ENCODE measurements around the gene CACNA1C. TPM values are rescaled to one million over a fixed set of nuclear protein-coding genes. Genes with fewer than 3 reads are reported as not detected.
A peak's percentile ranks its signal among the peaks of the same experiment; 100 is the strongest.

The CACNA1C gene
- total RNA-seq, 1 donor from 2014 or later, result 0.51 TPM

DNA sequence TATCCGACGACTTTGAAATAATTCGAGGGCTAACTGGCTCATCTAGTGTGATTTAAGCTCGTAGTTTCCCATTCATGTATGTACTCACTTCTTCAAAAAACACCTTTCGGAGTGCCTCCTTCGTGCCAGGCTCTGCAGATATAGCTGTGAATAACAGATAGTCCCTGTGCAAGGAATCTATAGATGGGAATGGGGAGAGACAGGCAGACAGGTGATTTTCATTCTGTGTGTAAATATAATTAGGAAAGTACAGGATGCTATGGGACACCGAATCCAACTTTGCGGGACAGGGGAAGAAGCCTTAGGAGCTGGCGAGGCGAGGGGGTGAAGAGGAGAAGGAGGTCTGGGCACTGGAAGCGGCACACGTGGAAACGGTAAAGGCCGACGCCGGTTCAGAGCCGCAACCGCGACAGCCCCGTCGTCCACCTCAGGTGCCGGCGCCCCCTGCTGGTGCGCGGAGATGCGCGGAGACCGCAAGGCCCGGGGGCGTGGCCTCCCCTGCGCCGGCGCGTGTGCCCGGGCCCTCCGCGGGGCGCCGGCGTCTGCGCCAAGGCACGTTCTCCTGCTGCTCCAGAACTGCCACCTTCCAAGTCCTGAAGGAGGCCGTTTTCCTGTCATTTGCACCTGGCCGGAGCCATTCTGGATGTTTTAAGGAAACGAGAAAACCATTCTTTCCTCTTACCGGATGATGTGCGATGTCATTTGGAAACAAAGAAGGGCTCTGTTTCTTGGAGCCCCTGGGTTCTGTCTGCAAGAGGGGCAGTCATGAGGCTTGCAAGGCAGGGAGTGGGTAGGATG, 18.0 kb upstream of the CACNA1C start:
- peak; percentile 31 to 77 for DNase-seq (ENCODE audit: low read depth in 2 of 2)

DNA sequence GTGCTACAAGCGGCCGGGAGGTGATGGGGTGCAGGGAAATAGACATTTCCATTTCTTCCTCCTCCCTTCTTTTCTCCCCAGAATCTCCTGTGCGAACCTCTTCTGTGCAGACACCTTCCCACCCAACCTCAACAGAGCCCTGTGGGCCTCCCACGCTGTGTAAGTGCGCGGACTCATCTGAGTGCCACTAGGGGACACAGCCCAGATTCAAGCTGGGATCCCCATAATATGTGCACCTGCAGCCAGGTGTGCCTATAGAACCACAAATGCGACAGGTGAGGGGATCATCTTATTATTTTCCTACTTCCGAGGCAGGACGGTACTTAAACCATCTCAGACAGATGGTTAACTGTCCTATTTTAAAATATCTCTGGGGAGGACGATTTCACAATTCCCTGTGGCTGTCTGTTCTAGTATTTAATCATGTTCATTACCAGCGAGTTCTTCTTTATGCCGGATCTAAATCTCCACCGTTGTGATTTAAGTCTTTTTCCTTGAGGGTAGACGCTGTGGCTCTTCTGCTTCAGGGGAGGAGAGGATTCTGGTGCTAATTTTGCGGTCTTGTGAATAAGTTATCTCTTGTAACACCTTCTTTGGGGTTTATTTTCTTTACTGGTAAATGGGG, 17.2 kb upstream of the CACNA1C start:
- DNase-seq (ENCODE audit: low read depth in 2 of 2), result no peak

DNA sequence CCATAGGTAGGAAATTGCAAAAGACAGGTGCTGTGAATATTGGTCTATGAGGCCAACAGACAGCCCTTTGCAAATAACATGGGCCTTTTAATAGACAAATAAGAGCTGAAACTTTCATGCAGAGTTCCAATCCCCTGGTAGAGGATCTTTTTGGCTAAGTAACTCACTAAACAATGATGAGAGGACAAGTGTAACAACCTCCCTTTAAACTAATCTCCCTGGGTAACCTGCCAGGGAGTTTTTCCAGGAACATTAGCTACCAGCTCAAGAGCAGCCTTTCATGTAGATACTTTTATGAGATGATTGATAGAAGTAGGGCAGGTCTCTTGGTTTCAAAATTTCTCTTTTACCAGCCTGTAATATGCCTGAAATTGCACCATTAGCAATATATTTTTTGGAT, 13.8 kb upstream of the CACNA1C start:
- DNase-seq (ENCODE audit: low read depth in 2 of 2), result no peak

DNA sequence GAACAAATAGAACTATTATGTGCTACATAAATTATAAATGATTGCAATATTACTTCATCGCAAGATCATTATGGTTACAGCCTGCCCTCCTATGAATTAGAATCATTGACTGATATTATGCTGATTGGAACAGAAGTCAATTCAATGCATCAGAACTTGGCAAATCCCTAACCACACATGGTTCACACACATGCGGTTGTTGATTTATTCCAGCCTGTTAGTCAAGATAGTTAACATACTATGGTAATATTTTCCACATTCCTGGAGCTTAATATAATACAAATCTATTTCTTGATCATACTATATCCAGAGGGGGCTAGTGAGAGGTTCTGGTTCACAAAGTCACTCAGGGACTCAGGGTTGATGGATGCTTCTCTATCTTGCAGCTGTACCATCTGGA, 9.7 kb upstream of the CACNA1C start:
- no peak for DNase-seq (ENCODE audit: low read depth in 2 of 2)

DNA sequence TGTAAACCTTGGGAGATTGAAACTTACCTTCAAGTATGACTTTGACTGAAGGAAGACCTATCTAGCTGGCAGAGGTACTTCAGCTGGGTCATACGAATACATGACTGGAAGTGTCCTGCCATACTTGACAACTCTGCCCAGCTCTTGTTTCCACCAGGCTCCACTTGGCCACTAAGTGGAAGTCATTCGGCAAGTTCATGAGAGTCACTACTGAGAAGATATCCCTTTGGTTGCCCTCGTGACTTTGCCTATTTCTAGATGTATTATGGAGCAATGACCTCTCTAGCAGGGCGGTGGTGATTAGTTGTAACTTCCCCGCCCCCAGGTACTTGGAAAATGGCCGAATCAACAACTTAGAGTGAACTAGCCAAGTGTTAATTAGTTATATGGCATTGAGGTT, 8.6 kb upstream of the CACNA1C start:
- no peak for DNase-seq (ENCODE audit: low read depth in 2 of 2)

DNA sequence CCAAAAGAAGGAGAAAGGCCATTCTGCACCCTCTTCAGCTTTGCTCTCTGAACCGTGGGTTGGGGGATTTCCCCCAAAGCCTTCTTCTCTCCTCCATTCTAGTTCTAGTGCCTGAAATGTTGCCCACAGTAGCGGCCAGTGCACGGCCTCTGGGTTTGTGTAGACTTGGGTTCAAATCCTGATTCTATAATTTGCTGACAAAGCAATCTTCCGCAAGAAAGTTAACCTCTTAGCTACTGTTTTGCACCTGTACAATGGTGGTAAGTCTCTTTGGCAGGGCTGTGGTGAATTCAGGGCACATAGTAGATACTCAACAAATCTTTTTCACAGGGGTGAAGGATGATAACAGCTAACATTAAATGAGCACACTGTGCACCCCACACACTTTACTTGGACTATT, 5.8 kb upstream of the CACNA1C start:
- DNase-seq (ENCODE audit: low read depth in 2 of 2), result no peak

DNA sequence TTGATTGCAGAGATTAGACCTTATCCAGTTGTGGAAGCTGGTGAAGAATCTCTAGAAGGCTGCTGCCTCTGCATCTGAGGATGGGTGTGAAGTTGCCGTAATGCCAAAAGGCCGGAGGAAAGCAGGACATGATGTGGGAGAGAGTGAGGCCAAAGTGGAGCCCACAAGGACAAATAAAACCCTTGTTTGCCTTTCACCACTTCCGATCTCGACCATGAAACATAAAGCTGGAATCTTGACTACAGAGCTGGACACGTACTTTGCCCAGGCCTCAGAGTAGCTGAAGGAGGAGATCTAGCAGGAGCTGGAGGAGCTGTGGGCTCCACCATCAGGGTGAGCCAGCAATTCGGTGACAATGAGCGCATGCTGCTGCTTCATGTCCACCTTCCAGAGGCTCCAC, 5.0 kb upstream of the CACNA1C start:
- no peak for DNase-seq (ENCODE audit: low read depth in 2 of 2)

DNA sequence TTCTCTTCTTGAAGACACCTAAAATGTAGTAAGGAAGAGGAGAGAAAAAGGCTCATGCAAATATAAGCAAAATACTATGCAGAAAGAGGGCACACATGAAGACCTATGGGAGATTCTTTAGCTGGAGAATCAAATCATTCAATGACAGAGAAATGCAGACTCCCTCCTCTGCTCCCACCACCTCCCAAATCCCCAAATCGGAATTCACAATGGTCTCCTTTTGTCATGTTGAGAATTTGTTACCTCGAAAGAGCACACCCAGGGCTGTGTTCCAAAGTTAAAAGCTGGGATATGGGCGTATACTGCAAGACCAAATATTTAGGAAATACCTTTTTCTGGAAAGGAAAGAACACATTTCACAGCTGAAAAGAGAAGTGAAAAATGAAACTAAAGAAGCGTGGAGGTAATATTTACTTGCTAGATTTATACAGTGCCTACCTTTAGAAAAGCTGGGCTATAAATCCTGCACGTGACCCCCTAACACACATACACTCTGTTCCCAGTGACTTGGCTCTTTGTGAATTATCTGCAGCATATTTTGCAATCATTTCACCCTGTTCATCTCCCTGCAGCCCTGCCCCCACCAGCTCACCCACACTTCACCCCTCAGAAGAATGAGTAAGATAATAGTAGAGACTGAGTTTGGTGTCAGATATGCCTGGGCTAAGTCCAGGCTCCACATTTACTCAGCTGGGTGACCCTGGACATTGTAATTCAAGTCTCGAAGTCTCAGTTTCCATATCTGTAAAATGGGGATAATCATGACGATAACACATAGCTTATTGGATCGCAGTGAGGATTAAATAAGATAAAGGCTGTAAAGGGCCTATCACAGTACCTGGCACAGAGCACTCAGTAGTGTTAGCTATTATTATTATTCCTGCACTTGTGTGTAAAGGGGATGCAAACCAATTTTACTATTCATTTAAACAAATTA, 2.9 kb upstream of the CACNA1C start:
- DNase-seq (ENCODE audit: low read depth in 2 of 2), result no peak

DNA sequence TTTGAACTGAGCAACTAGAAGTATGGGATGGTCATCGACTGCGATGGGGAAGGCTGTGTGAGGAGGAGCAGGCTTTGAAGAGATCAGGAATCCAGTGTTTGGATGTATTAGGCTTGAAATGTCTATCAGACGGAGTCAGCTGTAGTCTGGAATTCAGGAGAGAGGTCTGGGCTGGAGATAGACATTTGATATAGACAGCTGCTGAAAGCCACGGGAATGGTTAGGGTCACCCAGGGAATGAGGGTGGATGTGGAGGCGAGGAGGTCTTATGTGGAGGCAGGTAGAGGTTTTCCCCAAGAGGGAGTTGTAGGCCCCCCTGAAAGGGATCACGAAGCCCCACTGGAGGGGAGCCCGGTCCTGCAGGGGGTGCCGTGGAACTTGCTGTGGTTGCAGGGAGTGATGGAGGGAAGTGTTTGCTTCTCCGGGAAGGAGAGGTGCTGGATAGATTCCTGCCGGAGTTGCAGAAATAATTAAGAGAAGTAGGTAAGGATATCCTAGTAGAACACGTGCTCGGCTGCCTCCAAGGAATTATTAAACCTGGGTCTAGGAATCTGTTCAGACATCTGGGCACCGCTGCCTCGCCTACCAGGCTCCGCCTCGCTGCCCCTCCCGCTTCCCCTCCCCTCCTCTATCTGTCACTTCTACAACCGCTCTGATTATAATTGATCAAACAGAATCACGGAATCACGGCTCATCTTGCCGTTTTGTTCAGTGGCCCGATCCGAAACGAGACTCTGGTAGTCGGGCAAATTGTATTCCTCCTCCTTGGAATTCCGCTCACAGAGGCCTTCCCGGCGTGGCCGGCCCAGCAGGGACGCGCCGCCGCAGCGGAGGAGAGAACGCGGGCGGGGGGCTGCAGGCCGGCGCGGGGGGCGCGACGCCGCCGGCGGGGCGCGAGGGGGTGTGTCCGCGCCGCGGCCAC, 826 bp upstream of the CACNA1C start:
- no peak for DNase-seq (ENCODE audit: low read depth in 2 of 2)

DNA sequence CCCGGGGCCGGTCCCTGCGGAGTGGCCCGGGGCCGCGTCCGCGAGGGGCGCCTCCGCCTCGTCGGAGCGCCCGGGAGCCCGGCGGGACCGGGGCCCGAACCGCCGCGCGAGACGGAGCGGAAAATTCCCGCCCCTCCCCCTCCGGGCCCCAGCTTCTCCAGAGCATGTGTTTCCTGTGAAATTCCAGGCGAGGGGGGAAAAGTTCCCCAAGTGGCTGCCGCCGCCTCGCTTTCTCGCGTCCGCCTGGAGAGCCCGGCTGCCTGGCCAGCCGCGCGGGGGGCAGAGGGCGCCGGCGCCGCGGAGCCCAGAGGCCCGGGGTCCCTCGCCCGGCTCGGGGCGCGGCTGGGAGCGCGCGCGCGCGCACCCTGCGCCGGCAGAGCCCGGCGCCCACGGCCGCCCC, 904 bp downstream of the CACNA1C start:
- no peak for DNase-seq (ENCODE audit: low read depth in 2 of 2)

DNA sequence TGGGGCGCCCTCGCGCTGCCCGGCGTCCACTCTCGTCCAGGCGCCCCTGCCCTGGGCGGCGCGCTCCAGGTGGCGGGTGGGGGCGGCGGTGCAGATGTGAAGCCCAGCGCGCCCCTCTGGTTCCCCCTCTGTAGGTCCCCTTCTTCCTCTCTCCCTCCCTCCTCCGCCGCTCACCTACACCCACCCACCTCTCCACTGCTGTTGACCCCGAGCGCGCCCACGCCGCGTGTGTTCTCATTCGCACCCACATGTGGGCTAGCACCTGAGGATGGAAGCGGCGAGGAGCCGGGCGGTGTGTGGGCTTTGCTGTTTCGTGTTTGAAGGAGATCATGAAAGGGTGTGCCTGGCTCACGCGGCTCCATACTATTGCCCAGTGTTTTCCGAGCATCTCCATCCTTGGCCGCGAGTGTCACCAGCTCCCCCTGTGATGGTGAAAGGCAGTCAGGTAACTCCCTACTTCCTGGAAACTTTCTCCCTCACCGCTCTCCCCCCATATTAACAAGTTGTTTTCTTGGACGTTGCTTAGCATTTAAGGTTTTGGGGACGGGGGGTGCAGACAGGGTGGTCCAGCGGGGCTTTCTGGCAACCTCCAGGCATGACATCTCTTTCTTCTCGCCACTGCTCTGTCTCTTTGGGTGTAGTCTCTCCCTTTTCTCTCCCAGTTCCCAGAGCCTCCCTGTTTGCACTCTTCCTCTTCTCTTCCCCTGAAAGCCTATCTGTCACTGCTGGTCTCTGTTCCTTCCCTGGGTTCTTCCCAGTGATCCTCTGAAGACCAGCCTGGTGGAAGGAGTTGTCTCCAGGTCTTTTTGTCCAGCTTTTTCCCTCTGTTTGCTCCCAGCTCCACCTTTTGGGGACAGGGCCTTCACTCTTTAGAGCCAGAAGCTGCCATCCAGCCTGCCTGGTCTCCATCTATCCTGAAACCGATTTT, 1.6 kb downstream of the CACNA1C start:
- no peak for DNase-seq (ENCODE audit: low read depth in 2 of 2)

DNA sequence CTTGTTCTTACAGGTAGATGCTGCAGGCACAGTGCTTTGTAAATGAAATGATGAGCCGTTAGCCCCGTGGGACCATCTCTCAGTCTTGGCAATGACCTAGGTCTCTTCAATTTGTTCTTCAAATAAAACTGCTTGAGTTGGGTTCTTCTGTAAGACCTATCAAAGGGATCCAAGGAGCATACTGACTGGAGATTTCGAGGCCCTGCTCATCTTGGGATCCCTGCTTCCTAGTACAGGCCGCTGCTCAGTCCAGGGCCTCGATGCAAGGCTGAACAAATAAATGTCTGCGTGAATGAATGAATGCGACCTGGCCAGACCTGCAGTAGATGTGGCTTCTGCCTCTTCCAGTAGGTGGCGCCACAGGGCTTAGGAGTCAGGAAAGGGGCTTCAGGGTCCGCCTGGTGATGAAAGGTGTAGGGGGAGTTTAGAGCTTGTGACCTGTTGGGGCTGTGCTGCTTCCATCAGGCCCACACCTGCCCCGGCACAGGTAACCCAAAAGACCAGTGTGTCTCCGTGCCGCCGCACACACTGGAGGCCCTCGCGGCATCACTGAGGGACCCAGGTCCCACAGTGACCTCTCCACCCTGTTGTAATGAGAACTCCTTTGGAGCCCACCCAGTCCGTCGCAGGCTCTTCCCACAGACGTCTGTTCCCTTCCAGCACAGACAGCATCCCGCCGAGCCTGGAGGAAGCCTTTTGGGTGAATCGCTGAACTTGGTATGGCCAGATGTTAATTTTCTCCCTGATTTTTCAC, 4.4 kb downstream of the CACNA1C start:
- DNase-seq (ENCODE audit: low read depth in 2 of 2), result peak; percentile 22 to 62

DNA sequence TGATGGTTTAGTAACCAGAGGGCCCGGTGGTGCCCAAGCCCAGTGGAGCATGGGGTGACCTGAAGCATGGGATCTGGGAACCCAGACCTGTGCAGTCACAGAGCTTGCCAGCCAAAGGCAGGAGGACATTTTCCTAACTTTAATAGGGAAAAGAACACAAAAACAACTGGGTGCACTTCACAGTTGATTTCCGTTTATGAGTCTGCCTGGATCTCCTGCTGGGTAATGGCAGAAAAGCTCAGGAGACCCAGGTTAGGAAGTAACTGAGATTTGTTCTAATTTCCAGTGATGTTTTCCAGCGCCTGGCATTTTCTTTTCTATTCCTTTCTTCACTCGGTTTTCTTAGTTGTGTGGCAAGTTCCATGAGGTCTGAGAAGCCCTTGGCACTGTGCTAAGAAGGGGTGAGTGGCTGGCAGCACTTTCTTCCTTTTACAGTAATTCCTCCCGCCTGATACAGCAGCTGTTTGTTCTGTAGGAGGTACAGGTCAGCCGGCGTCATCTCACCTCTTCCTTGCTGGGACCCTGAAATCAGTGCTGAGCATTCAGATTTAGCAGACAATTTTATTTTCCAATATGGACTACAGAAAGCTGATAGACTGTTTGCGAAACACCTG, 5.1 kb downstream of the CACNA1C start:
- no peak for DNase-seq (ENCODE audit: low read depth in 2 of 2)

DNA sequence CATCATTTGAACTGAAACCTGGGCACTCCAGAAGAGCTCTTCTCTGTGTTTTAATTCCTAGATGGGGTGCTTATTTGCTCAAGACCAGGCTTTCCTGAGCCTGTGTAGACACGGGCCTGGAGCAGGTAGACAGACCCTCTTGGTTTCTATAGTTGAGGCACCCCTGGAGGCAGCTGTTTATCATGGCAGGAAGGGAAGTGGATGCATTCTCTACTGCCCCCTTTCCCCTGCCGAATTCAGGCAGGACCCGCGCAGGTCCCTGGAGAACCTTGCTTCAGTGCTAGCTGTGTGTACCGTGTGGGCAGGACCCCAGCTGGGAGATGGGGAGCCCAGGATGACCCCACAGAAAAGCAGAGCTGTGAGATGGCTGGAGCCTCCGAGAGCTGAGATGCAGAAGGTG, 6.0 kb downstream of the CACNA1C start:
- DNase-seq (ENCODE audit: low read depth in 2 of 2), result no peak

DNA sequence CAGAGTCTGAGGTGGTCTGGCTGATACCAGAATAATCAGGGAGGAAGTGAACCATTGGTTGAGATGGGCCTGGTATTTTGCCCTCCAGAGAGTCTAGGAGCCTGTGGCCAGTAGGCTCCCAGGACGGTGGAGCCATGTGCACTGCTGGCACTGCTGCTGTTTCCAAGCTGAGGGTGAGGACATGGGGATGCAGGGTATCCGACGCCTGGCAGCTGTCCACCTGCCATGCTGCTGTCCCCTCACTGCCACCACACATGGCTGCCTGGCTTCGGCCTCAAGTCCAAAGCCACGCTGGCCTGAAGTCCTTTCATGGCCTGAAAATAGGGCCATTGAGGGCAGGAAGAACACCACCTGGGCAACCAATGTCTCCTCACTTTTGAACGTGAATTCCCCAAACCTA, 8.6 kb downstream of the CACNA1C start:
- DNase-seq (ENCODE audit: low read depth in 2 of 2), result no peak

DNA sequence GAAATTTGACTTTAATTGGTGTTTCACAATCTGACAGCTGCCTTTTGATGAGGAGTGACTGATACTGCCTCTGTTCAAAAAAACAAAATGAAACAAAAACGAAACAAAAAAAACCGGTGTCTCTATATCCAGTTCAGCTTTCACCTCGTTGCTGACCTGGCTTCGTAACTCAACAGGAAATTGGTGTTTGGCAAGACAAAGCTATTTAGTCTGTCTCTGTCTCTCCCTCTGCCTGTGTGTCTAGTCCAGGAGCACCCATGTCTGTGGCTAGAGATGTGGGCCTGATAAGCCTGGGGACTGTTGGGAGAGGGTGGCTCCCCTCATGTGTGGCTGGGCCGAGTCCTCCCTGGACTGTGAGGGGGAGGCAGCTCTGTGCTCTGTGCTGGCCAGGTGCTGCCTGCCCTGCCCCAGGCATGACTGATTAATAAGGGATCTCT, 11.3 kb downstream of the CACNA1C start:
- DNase-seq (ENCODE audit: low read depth in 2 of 2), result peak; percentile 9 to 18

DNA sequence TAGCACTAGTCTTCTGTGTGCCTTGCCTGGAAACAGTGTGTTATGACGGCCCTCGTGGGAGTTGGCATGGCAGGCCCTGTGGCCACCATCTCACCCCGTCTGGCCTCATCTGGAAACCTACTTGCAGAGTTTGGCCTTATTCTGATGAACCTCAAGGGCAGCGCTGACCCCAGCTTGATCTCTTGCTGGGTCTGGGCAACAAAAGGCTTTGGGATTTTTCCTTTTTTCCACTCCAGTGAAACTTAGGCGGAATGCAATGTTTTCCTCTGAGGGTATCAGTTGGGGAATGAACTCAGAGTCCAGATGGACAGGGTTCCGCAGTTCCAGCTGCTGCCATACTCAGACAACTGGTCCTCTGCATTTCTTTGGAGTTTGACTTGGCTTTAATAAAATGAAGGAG, 15.9 kb downstream of the CACNA1C start:
- DNase-seq (ENCODE audit: low read depth in 2 of 2), result no peak

DNA sequence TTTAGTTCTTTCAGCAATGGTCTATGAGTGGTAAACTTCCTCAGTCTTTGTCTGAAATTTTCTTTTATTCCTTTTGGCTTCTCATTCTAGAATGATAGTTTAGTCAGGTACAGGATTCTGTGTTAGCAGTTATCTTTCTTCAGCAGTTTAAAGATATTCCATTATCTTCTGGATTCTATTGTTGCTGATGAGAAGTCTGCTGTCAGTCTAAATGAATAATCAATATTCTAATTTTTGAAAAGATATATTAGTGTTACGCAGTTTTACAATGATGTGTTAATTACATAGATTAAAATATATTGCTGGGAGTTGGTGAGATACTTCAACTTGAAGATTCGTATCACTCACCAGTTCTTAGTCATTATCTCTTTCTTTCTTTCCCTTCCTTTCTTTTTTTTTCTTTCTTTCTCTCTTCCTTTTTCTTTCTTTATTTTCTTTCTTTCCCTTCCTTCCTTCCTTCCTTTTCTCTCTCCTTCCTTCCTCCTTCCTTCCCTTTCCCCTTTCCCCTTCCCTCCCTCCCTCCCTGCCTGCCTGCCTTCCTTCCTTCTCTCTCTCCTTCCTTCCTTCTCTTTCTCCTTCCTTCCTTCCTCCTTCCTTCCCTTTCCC, 17.8 kb downstream of the CACNA1C start:
- no peak for DNase-seq (ENCODE audit: low read depth in 2 of 2)
